ENCODE data around the gene ARAF. TPM values are rescaled to one million over a fixed set of nuclear protein-coding genes. Genes with fewer than 3 reads are reported as not detected.

Gene ARAF
- polyA plus RNA-seq, 1 donor from 2014 or later = 25.0 TPM

GRCh38 chrX:47563801-47564315, 2.9 kb downstream of the ARAF start:
- peaks cover 7% of the 10 kb centered on the region for H3K79me2 ChIP-seq (replicated peaks; ENCODE audit: insufficient read depth, low read length)

GRCh38 chrX:47564438-47565085, 3.6 kb downstream of the ARAF start:
- H3K79me2 ChIP-seq (replicated peaks; ENCODE audit: insufficient read depth, low read length) = peaks cover 7% of the 10 kb centered on the region
- no peak overlapping the region for H2AFZ ChIP-seq (ENCODE audit: low read depth, low read length)
- no peaks in the 10 kb centered on the region for H3K9me3 ChIP-seq (ENCODE audit: low read length)
- no peaks in the 10 kb centered on the region for H3F3A ChIP-seq (ENCODE audit: insufficient read depth, low read length, poor library complexity, severe bottlenecking)
- no peaks in the 10 kb centered on the region for H3K27me3 ChIP-seq (ENCODE audit: insufficient read depth, low read depth, low read length)
- TF ChIP-seq RAD21 (conservative IDR thresholded peaks at IDR 0.05) (no peak), MXI1 (conservative IDR thresholded peaks at IDR 0.05; ENCODE audit: poor library complexity, severe bottlenecking) (no peak), REST (IDR thresholded peaks at IDR 0.05; ENCODE audit: borderline replicate concordance) (no peak), CTCF (IDR thresholded peaks at IDR 0.05; ENCODE audit: poor library complexity, severe bottlenecking) (no peak), EP300 (conservative IDR thresholded peaks at IDR 0.05; ENCODE audit: poor library complexity, severe bottlenecking) (no peak)
- no peaks in the 10 kb centered on the region for H4K20me1 ChIP-seq (ENCODE audit: insufficient read depth)
- no peak overlapping the region for H3K9ac ChIP-seq (ENCODE audit: low read length)
- no peaks in the 10 kb centered on the region for H3K9me2 ChIP-seq (ENCODE audit: insufficient read depth, low read length)
- no peaks in the 10 kb centered on the region for H3K36me3 ChIP-seq (ENCODE audit: insufficient read depth, low read length)
- H3K4me3 ChIP-seq (ENCODE audit: low read length) = no peak overlapping the region
- H3K4me2 ChIP-seq (ENCODE audit: low read length) = no peak overlapping the region
- H3K27ac ChIP-seq (ENCODE audit: low read length) = no peak overlapping the region

More at GRCh38 chrX:47563801-47564315, 2.9 kb downstream of the ARAF start:
- H3K27ac ChIP-seq (ENCODE audit: low read length) = no peak overlapping the region
- no peak overlapping the region for H3K4me3 ChIP-seq (ENCODE audit: low read length)
- H3K36me3 ChIP-seq (ENCODE audit: insufficient read depth, low read length) = no peaks in the 10 kb centered on the region
- TF ChIP-seq SMC3 (conservative IDR thresholded peaks at IDR 0.05; ENCODE audit: poor library complexity) = no peak
- TF ChIP-seq RAD21 (conservative IDR thresholded peaks at IDR 0.05) = no peak
- no peak for TF ChIP-seq CTCF (IDR thresholded peaks at IDR 0.05; ENCODE audit: poor library complexity, severe bottlenecking)
- TF ChIP-seq EP300 (conservative IDR thresholded peaks at IDR 0.05; ENCODE audit: poor library complexity, severe bottlenecking) = no peak
- TF ChIP-seq POLR2AphosphoS5 (IDR thresholded peaks at IDR 0.05) = no peak
- TF ChIP-seq MXI1 (conservative IDR thresholded peaks at IDR 0.05; ENCODE audit: poor library complexity, severe bottlenecking) = no peak
- TF ChIP-seq REST (IDR thresholded peaks at IDR 0.05; ENCODE audit: borderline replicate concordance) = no peak
- no peak for TF ChIP-seq EZH2 (IDR thresholded peaks at IDR 0.05; ENCODE audit: borderline replicate concordance, insufficient read depth, low read length, poor library complexity, severe bottlenecking)
- TF ChIP-seq TAF1 (IDR thresholded peaks at IDR 0.05; ENCODE audit: low read depth) = no peak
- no peaks in the 10 kb centered on the region for H3K9me3 ChIP-seq (ENCODE audit: low read length)
- no peak overlapping the region for H2AFZ ChIP-seq (ENCODE audit: low read depth, low read length)
- no peaks in the 10 kb centered on the region for H3K27me3 ChIP-seq (ENCODE audit: insufficient read depth, low read depth, low read length)
- H3K9ac ChIP-seq (ENCODE audit: low read length) = no peak overlapping the region
- no peaks in the 10 kb centered on the region for H3F3A ChIP-seq (ENCODE audit: insufficient read depth, low read length, poor library complexity, severe bottlenecking)
- no peak overlapping the region for H3K4me2 ChIP-seq (ENCODE audit: low read length)
- H4K20me1 ChIP-seq (ENCODE audit: insufficient read depth) = no peaks in the 10 kb centered on the region
- H3K9me2 ChIP-seq (ENCODE audit: insufficient read depth, low read length) = no peaks in the 10 kb centered on the region

All from neural cell (in vitro differentiated cells).